ENCODE results near the gene ALPG.

Gene ALPG

GRCh38 chr2:232436381-232437194, 29.9 kb downstream of the ALPG start:
- no peak overlapping the region for H3K9ac ChIP-seq (ENCODE audit: low read length)
- no peaks in the 10 kb centered on the region for H3F3A ChIP-seq (ENCODE audit: insufficient read depth)
- no peaks in the 10 kb centered on the region for H3K9me3 ChIP-seq (ENCODE audit: insufficient read depth, low read length)
- H3K27ac ChIP-seq (ENCODE audit: low read depth, low read length): no peak overlapping the region
- no peaks in the 10 kb centered on the region for H3K27me3 ChIP-seq (ENCODE audit: low read length)
- no peaks in the 10 kb centered on the region for H3K79me2 ChIP-seq (ENCODE audit: insufficient read depth, low read length)
- no peaks in the 10 kb centered on the region for H4K20me1 ChIP-seq (ENCODE audit: low read depth, low read length)
- H3K4me3 ChIP-seq (ENCODE audit: insufficient read depth, low read length, poor library complexity, severe bottlenecking): no peak overlapping the region
- no peak overlapping the region for H2AFZ ChIP-seq (ENCODE audit: low read depth, low read length, severe bottlenecking)
- no peaks in the 10 kb centered on the region for H3K9me2 ChIP-seq (replicated peaks; ENCODE audit: insufficient read depth, low read length)
- H3K36me3 ChIP-seq (ENCODE audit: low read length): no peaks in the 10 kb centered on the region
- H3K4me2 ChIP-seq (ENCODE audit: low read depth, low read length, poor library complexity, severe bottlenecking): no peak overlapping the region
- no peak for TF ChIP-seq EZH2phosphoT487 (conservative IDR thresholded peaks at IDR 0.05; ENCODE audit: low read length)

DNA sequence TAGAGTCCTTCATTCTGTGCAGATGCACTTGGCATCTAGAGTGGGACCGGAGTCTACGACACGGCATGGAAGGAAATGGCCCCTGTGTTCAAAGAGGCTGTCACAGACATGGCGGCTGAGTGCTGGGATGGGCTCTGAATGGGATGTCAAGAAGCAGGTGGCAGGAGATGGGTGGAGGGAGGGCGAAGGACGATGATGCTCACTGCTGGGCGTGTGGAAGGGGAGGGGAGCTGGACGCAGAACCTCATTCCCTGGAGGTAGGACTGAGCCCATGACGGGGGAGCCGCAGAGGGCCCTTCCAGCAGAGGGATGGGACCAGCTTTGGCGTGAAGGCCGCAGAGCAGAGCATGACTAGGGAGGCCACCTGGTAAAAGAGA, 30.5 kb downstream of the ALPG start:
- no peaks in the 10 kb centered on the region for H3K9me2 ChIP-seq (replicated peaks; ENCODE audit: insufficient read depth, low read length)
- no peak overlapping the region for H3K27ac ChIP-seq (ENCODE audit: low read depth, low read length)
- no peak for TF ChIP-seq CTCF (IDR thresholded peaks at IDR 0.05; ENCODE audit: insufficient read depth, low read length, poor library complexity, severe bottlenecking)
- TF ChIP-seq EZH2phosphoT487 (conservative IDR thresholded peaks at IDR 0.05; ENCODE audit: low read length): no peak
- H3K4me2 ChIP-seq (ENCODE audit: low read depth, low read length, poor library complexity, severe bottlenecking): no peak overlapping the region
- no peaks in the 10 kb centered on the region for H3K9me3 ChIP-seq (ENCODE audit: insufficient read depth, low read length)
- H3K27me3 ChIP-seq (ENCODE audit: low read length): no peaks in the 10 kb centered on the region
- H3K79me2 ChIP-seq (ENCODE audit: insufficient read depth, low read length): no peaks in the 10 kb centered on the region
- no peaks in the 10 kb centered on the region for H4K20me1 ChIP-seq (ENCODE audit: low read depth, low read length)
- H3K9ac ChIP-seq (ENCODE audit: low read length): no peak overlapping the region
- H2AFZ ChIP-seq (ENCODE audit: low read depth, low read length, severe bottlenecking): no peak overlapping the region
- H3K36me3 ChIP-seq (ENCODE audit: low read length): no peaks in the 10 kb centered on the region
- H3K4me3 ChIP-seq (ENCODE audit: insufficient read depth, low read length, poor library complexity, severe bottlenecking): no peak overlapping the region
- H3F3A ChIP-seq (ENCODE audit: insufficient read depth): no peaks in the 10 kb centered on the region

GRCh38 chr2:232438091-232438490, 31.4 kb downstream of the ALPG start:
- no peak overlapping the region for H3K4me3 ChIP-seq (ENCODE audit: insufficient read depth, low read length, poor library complexity, severe bottlenecking)
- no peak overlapping the region for H2AFZ ChIP-seq (ENCODE audit: low read depth, low read length, severe bottlenecking)
- no peak overlapping the region for H3K4me2 ChIP-seq (ENCODE audit: low read depth, low read length, poor library complexity, severe bottlenecking)
- H3F3A ChIP-seq (ENCODE audit: insufficient read depth): no peaks in the 10 kb centered on the region
- H3K27me3 ChIP-seq (ENCODE audit: low read length): no peaks in the 10 kb centered on the region
- no peak overlapping the region for H3K9ac ChIP-seq (ENCODE audit: low read length)
- no peaks in the 10 kb centered on the region for H3K79me2 ChIP-seq (ENCODE audit: insufficient read depth, low read length)
- TF ChIP-seq EZH2phosphoT487 (conservative IDR thresholded peaks at IDR 0.05; ENCODE audit: low read length) (no peak), CTCF (IDR thresholded peaks at IDR 0.05; ENCODE audit: insufficient read depth, low read length, poor library complexity, severe bottlenecking) (no peak)
- no peaks in the 10 kb centered on the region for H4K20me1 ChIP-seq (ENCODE audit: low read depth, low read length)
- H3K9me2 ChIP-seq (replicated peaks; ENCODE audit: insufficient read depth, low read length): no peaks in the 10 kb centered on the region
- H3K9me3 ChIP-seq (ENCODE audit: insufficient read depth, low read length): no peaks in the 10 kb centered on the region
- H3K27ac ChIP-seq (ENCODE audit: low read depth, low read length): no peak overlapping the region
- H3K36me3 ChIP-seq (ENCODE audit: low read length): no peaks in the 10 kb centered on the region
